ENCODE data around the gene GHRHR.

GHRHR gene

GRCh38 chr7:30929686-30930085 is 34.1 kb upstream of the GHRHR start:
- DNase-seq, result no peak

GRCh38 chr7:30930621-30931020 is 33.1 kb upstream of the GHRHR start:
- no peak for DNase-seq

- DNase-seq, result peak; percentile 70
These were observed 32.4 kb upstream of the GHRHR start for GRCh38 chr7:30931161-30931928.

- DNase-seq, result no peak
These were observed 31.7 kb upstream of the GHRHR start for GRCh38 chr7:30931929-30932540.

GRCh38 chr7:30932562-30932961 is 31.2 kb upstream of the GHRHR start:
- no peak for DNase-seq

- DNase-seq, result no peak
These were observed 30.4 kb upstream of the GHRHR start for GRCh38 chr7:30933124-30933974.

- DNase-seq, result no peak
These were observed 29.5 kb upstream of the GHRHR start for GRCh38 chr7:30934225-30934624.

GRCh38 chr7:30934732-30935568 is 28.8 kb upstream of the GHRHR start:
- DNase-seq, result no peak

GRCh38 chr7:30935569-30935877 is 28.2 kb upstream of the GHRHR start:
- no peak for DNase-seq

- no peak for DNase-seq
These were observed 27.0 kb upstream of the GHRHR start for GRCh38 chr7:30936650-30937245.

GRCh38 chr7:30937416-30937815 is 26.3 kb upstream of the GHRHR start:
- no peak for DNase-seq

GRCh38 chr7:30938435-30939316 is 25.1 kb upstream of the GHRHR start:
- DNase-seq, result peak; percentile 61

- no peak for DNase-seq
These were observed 22.0 kb upstream of the GHRHR start for GRCh38 chr7:30941582-30942323.

- DNase-seq, result no peak
These were observed 13.6 kb upstream of the GHRHR start for GRCh38 chr7:30950197-30950596.

- no peak for DNase-seq
These were observed 8.8 kb upstream of the GHRHR start for GRCh38 chr7:30954914-30955313.

- no peak for DNase-seq
These were observed 7.0 kb upstream of the GHRHR start for GRCh38 chr7:30956704-30957103.

GRCh38 chr7:30965372-30965771 is 1.6 kb downstream of the GHRHR start:
- peak; percentile 19 for DNase-seq

GRCh38 chr7:30965883-30966282 is 2.1 kb downstream of the GHRHR start:
- DNase-seq, result no peak

GRCh38 chr7:30968294-30968693 is 4.5 kb downstream of the GHRHR start:
- no peak for DNase-seq

GRCh38 chr7:30968747-30969603 is 5.2 kb downstream of the GHRHR start:
- no peak for DNase-seq
